ENCODE data around the gene ATG13.

The ATG13 gene

GRCh38 chr11:46599340-46600193 is 17.8 kb upstream of the ATG13 start:
- no peaks in the 10 kb centered on the region for H3K36me3 ChIP-seq (ENCODE audit: low read depth)
- H3K27me3 ChIP-seq (ENCODE audit: insufficient read depth, poor library complexity, severe bottlenecking) = no peaks in the 10 kb centered on the region
- TF ChIP-seq CTCF (IDR thresholded peaks at IDR 0.05; ENCODE audit: poor library complexity, severe bottlenecking) = no peak
- ATAC-seq (ENCODE audit: low read depth) = no peak
- no peaks in the 10 kb centered on the region for H3K9me3 ChIP-seq (ENCODE audit: severe bottlenecking)
- H3K27ac ChIP-seq (ENCODE audit: poor library complexity, severe bottlenecking) = no peak overlapping the region
- H3K4me3 ChIP-seq (ENCODE audit: severe bottlenecking) = no peak overlapping the region
- H3K4me1 ChIP-seq (ENCODE audit: insufficient read depth, poor library complexity, severe bottlenecking) = no peaks in the 10 kb centered on the region
- DNase-seq (ENCODE audit: low spot score) = no peak

- no peaks in the 10 kb centered on the region for H3K27me3 ChIP-seq (ENCODE audit: insufficient read depth, poor library complexity, severe bottlenecking)
- H3K27ac ChIP-seq (ENCODE audit: poor library complexity, severe bottlenecking) = no peak overlapping the region
- no peaks in the 10 kb centered on the region for H3K4me1 ChIP-seq (ENCODE audit: insufficient read depth, poor library complexity, severe bottlenecking)
- H3K36me3 ChIP-seq (ENCODE audit: low read depth) = no peaks in the 10 kb centered on the region
- DNase-seq (ENCODE audit: low spot score) = no peak
- no peaks in the 10 kb centered on the region for H3K9me3 ChIP-seq (ENCODE audit: severe bottlenecking)
- H3K4me3 ChIP-seq (ENCODE audit: severe bottlenecking) = no peak overlapping the region
- ATAC-seq (ENCODE audit: low read depth) = no peak
- no peak for TF ChIP-seq CTCF (IDR thresholded peaks at IDR 0.05; ENCODE audit: poor library complexity, severe bottlenecking)
Measured at GRCh38 chr11:46600194-46600960, 17.0 kb upstream of the ATG13 start.

- no peak for TF ChIP-seq CTCF (IDR thresholded peaks at IDR 0.05; ENCODE audit: poor library complexity, severe bottlenecking)
- H3K36me3 ChIP-seq (ENCODE audit: low read depth) = no peaks in the 10 kb centered on the region
- DNase-seq (ENCODE audit: low spot score) = no peak
Measured at GRCh38 chr11:46601129-46601528, 16.2 kb upstream of the ATG13 start.

GRCh38 chr11:46603704-46604308 is 13.5 kb upstream of the ATG13 start:
- no peak for TF ChIP-seq CTCF (IDR thresholded peaks at IDR 0.05; ENCODE audit: poor library complexity, severe bottlenecking)
- H3K4me3 ChIP-seq (ENCODE audit: severe bottlenecking) = no peak overlapping the region
- H3K4me1 ChIP-seq (ENCODE audit: insufficient read depth, poor library complexity, severe bottlenecking) = no peaks in the 10 kb centered on the region
- DNase-seq (ENCODE audit: low spot score) = no peak
- H3K36me3 ChIP-seq (ENCODE audit: low read depth) = no peaks in the 10 kb centered on the region
- no peaks in the 10 kb centered on the region for H3K27me3 ChIP-seq (ENCODE audit: insufficient read depth, poor library complexity, severe bottlenecking)
- H3K27ac ChIP-seq (ENCODE audit: poor library complexity, severe bottlenecking) = no peak overlapping the region
- H3K9me3 ChIP-seq (ENCODE audit: severe bottlenecking) = no peaks in the 10 kb centered on the region
- no peak for ATAC-seq (ENCODE audit: low read depth)

More at GRCh38 chr11:46601129-46601528, 16.2 kb upstream of the ATG13 start:
- Histone ChIP-seq H3K4me1 (ENCODE audit: insufficient read depth, poor library complexity, severe bottlenecking) (no peaks in the 10 kb centered on the region), H3K27me3 (ENCODE audit: insufficient read depth, poor library complexity, severe bottlenecking) (no peaks in the 10 kb centered on the region), H3K27ac (ENCODE audit: poor library complexity, severe bottlenecking) (no peak overlapping the region), H3K9me3 (ENCODE audit: severe bottlenecking) (no peaks in the 10 kb centered on the region), H3K4me3 (ENCODE audit: severe bottlenecking) (no peak overlapping the region)
- no peak for ATAC-seq (ENCODE audit: low read depth)
